Measurements from ENCODE around the gene NUDT15. TPM values are rescaled to one million over a fixed set of nuclear protein-coding genes. Genes with fewer than 3 reads are reported as not detected.

NUDT15 gene
- total RNA-seq, 1 experiment from 2014 or later, result 38.6 TPM

- no peaks in the 10 kb centered on the region for H3K36me3 ChIP-seq (ENCODE audit: control insufficient read depth in 1 of 2, insufficient read depth in 2 of 2, low read length in 2 of 2)
- no peaks in the 10 kb centered on the region for H3K27me3 ChIP-seq (ENCODE audit: insufficient read depth, low read length)
- H3K9me3 ChIP-seq (ENCODE audit: control insufficient read depth in 1 of 2, insufficient read depth in 1 of 2, low read depth in 1 of 2, low read length in 2 of 2), result no peaks in the 10 kb centered on the region
- peak overlapping the region; percentile 99 for H3K9ac ChIP-seq (ENCODE audit: low read length)
- TSS peak; percentile 55 for BruUV-seq (replicated peaks)
- H2AFZ ChIP-seq (ENCODE audit: low read depth, low read length, poor library complexity, severe bottlenecking), result no peak overlapping the region
- ChIA-PET CTCF (interaction anchor here (0.6 to 1.4 kb wide), 10 partner anchors 9 to 1222 kb away, joined by 3 to 8 read pairs (median 4); partner anchors contain the start of gene NUDT15), POLR2A (no interaction called here), RAD21 (ENCODE audit: low non-redundant PET in 1 of 2, low total read pairs in 2 of 2, uncharacterized antibody in 2 of 2, unreplicated experiment in 2 of 2) (no interaction called here)
- peak; percentile 26 for ATAC-seq
- H3K4me1 ChIP-seq (ENCODE audit: control insufficient read depth in 1 of 2, insufficient read depth in 2 of 2, low read length in 2 of 2), result peaks cover 7 to 10% of the 10 kb centered on the region in 2 experiments; a peak in 3 of 4 replicates
- TF ChIP-seq TCF7L2 (IDR thresholded peaks at IDR 0.05; ENCODE audit: borderline replicate concordance, extremely low read depth, insufficient read depth, insufficient read length) (no peak), SIN3A (IDR thresholded peaks at IDR 0.05; ENCODE audit: low read depth) (no peak), SP1 (IDR thresholded peaks at IDR 0.05; ENCODE audit: low read depth) (no peak), REST (IDR thresholded peaks at IDR 0.05; ENCODE audit: low read depth) (no peak), POLR2AphosphoS5 (IDR thresholded peaks at IDR 0.05; ENCODE audit: low read depth, low read length) (no peak), FOSL1 (IDR thresholded peaks at IDR 0.05; ENCODE audit: low read depth) (no peak), EGR1 (IDR thresholded peaks at IDR 0.05; ENCODE audit: low read depth) (no peak), EZH2phosphoT487 (IDR thresholded peaks at IDR 0.05; ENCODE audit: borderline replicate concordance) (no peak), ZFX (IDR thresholded peaks at IDR 0.05) (no peak), RAD21 (IDR thresholded peaks at IDR 0.05; ENCODE audit: low read depth) (no peak), YY1 (IDR thresholded peaks at IDR 0.05; ENCODE audit: extremely low read depth, insufficient replicate concordance, low read depth, low read length) (no peak)
- intact Hi-C loops (cut with micrococcal nuclease), result loop anchor here (10.0 kb wide), 1 partner anchor 210 kb away; the partner anchor contains the start of gene RB1
- H3K9me2 ChIP-seq (ENCODE audit: insufficient read depth), result no peaks in the 10 kb centered on the region
- no peaks in the 10 kb centered on the region for H4K20me1 ChIP-seq (ENCODE audit: insufficient read depth)
- H3K4me3 ChIP-seq (replicated peaks in 1 of 2; ENCODE audit: low read depth in 1 of 2, low read length in 2 of 2), result peak overlapping the region; percentile 89 to 98
- DNase-seq (ENCODE audit: low read depth, low spot score), result no peak
- H3K79me2 ChIP-seq (ENCODE audit: insufficient read depth, low read length), result peaks cover 55% of the 10 kb centered on the region
- peak overlapping the region; percentile 88 for H3K4me2 ChIP-seq (ENCODE audit: low read length)
- H3K27ac ChIP-seq (ENCODE audit: low read depth, low read length), result peak overlapping the region; percentile 36
Observed at GRCh38 chr13:48094404-48094780, 56.9 kb downstream of the NUDT15 start.
